Stimulated activated CD8-positive, alpha-beta memory T cell treated with anti-CD3 and anti-CD28 coated beads, Interleukin-4, amount 100 ng/mL, for 1 hour (primary cell): ENCODE results near the gene GAL3ST3.
"Not testable (repeated sequence)": the region's sequence is repeated elsewhere in the genome, so short reads cannot be mapped to it uniquely, and the experiment has no call there.

Experiments
- DNase-seq, 2 donors: peaks; one replicate each; pipeline ENCODE4 v3.0.0-alpha.2; 2020; ENCODE audit warnings: low read depth in 2 of 2, low spot score in 1 of 2

Gene GAL3ST3

DNA sequence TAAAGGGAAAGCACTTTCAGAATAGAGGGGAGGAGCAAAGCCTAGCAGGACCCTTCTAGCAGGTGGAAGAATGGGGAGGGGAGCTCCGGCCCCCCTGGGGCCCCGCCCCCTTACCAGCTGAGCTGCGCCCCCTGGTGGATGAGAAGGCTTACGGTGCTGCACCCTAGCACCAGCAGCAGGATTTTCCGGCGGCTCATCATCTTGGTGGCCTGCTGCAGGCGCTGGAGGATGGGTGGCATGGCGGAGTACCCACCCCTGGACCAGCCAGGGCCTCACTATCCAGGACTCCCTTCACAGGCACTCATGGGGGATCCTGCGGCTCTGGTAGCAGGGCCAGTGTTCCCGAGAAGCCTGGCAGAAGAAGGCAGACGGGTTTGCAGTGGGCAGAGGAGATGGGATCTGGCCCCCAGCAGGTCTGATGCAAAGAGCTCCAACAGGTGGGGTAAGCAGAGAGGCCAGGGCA, 3.8 kb downstream of the GAL3ST3 start:
- peak; percentile 70 to 72 for DNase-seq

DNA sequence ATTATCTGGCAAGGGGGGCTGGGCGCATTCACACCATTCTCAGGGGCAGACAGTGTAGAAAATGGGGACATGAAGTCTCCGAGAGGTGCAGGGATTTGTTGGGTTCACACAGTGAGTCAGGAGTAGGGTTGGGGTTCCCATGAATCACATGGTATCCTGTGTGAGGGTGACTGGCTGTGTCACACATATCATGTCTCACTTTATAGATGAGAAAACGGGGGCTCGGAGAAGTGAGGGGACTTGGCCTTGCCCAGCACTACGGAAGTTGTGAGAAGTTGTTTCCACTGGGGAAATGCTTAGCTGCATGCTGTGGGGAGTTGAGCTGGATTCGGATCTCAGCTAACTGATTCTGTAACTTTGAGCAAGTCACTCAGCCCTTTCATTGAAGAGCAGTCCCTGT, 4.2 kb downstream of the GAL3ST3 start:
- no peak for DNase-seq

DNA sequence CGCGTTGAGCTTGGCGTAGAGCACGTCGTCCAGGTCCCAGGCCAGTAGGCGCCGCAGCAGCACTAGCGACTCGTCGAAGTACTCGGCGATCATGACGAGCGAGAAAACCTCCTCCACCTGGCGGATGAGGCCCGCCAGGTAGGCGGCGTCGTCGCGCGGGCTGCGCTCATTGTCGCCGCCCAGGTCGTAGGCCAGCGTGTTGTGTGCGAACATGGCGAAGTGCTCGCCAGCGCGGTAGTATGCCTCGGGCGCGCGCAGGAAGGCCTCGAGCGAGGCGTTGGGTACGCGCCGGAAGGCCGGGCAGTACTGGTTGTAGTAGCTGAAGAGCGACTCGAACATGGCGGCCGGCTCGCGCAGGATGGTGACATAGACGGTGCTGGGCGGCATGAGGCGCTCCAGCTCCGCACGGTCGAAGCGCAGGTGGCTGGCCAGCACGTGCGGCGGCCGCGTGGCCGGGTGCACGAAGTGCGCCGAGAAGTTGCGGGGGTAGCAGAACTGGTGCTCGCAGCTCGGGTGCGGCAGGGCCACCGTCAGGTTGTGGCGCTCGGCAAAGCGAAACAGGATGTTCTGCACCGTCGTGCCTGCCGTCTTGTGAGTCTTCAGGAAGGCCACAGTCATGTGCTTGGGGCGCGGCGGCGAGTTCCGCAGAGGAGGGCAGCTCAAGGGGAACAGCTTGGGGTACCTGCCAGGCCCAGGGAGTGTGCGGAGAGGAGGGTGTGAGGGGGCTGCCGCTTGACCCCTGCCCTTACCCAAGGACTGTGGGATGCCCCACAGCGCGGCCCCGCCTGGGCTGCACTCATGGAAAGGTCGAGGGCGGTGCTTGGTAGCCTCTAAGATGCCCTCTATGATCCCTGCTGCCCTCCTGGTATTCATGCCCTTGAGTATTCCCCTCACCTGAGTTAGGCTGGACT, 5.7 kb downstream of the GAL3ST3 start:
- no peak for DNase-seq

DNA sequence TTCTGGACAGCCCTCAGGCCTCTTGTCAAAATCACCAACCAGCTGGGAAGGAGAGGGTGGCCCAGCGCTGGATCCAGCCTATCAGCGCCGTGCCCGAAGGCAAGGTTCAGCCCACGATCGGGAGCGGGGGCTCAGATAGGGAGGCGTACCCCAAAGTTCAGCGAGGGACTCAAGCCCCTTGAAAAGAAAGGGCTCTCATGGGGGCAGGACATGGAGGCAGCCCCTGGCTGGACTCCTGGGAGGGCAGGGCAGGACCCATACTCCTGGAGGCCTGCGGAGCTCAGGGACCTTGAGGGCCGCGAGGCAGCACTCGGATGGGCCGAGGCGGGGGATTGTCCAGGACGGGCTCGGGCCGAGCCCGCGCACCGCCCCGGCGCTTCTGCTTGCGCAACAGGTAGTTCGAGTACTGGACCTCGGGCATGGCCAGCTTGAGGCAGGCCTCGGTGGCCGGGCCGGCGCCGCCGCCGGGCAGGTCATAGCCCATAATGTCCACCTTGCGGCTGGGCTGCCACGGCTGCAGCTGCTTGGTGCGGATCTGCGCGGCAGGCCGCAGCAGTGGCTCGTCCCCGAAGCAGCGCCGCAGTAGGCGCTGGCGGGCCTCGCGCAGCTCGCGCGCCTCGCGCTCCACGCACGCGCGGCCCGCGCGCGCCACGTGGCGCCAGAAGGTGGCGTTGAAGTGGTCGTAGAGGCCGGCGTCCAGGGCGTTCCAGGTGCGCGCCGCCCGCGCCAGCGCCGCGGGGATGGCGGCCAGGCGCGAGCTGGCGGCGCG, 6.5 kb downstream of the GAL3ST3 start:
- no peak for DNase-seq

DNA sequence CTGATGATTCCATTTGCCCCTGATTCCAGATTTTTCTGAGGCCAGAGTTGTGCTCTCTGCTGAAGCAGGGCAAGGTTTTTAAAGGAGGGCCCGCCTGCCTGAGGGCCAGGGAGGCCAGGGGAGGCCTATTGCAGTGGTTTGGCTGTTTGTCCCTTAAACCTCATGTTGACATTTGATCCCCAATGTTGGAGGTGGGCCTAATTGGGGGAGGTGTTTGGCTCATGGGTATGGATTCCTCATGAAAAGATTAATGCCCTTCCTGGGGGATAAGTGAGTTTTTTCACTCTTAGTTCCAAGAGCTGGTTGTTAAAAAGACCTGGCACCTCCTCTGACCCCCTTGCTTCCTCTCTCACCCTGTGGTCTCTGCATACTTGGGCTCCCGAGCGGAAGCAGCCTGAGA, 9.2 kb downstream of the GAL3ST3 start:
- DNase-seq: no peak

DNA sequence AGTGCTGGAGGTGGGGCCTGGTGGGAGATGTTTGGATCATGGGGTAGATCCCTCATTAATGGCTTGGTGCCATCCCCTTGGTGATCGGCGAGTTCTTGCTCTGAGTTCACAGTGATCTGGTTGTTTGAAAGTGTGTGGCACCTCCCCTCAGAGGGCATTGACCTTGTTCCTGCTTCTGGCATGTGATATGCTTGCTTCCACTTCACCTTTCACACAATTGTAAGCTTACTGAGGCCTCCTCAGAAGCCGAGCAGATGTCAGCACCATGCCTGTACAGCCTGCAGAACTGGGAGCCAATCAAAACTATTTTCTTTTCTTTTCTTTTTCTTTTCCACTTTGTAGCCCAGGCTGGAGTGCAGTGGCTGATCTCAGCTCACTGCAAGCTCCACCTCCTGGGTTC, 11.6 kb downstream of the GAL3ST3 start:
- DNase-seq: no peak

DNA sequence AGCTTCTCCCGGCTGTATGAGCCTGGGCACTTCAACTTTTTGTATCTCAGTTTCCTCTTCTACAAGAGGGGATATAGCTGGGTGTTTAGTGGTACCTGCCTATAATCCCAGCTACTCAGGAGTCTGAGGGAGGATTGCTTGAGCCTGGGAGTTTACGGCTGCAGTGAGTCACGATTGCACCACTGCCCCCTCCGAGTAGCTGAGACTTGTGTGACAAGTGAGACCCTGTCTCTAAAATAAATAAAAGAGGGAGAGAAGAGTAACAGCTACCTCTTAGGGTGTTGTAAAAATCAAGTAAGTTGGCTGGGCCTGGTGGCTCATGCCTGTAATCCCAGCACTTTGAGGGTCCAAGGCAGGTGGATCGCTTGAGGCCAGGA, 12.6 kb downstream of the GAL3ST3 start:
- DNase-seq: no peak

DNA sequence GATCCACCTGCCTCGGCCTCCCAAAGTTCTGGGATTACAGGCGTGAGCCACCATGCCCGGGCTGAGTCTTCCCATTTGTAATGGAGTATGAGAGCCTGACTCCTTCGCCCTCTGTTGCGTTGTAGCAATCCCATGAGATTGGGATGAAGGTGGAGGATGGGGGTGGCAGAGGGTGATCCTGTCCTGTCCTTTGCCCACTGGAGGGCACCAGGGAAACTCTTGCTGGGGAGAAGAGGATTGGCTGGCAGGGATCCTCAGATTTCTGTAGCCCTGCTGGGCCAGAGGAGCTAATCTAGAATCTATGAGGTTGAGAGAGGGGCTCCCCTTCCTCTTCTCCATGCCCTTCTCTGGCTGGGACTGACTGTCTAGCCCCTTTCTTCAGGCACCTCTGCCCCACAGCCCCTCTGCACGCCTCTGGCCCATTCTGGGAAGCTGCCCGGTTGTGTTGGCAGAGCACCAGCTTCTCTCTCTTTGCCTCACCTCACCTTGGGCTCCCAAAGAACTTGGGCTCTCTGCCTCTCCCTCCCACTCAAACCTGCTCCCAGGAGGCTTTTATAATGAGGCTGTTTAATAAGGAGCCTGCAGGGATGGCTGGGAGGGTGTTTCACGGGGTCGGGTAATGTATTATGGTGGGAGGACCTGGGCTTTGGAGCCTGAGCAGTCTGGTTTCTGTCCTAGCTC, 13.2 kb downstream of the GAL3ST3 start:
- no peak for DNase-seq

DNA sequence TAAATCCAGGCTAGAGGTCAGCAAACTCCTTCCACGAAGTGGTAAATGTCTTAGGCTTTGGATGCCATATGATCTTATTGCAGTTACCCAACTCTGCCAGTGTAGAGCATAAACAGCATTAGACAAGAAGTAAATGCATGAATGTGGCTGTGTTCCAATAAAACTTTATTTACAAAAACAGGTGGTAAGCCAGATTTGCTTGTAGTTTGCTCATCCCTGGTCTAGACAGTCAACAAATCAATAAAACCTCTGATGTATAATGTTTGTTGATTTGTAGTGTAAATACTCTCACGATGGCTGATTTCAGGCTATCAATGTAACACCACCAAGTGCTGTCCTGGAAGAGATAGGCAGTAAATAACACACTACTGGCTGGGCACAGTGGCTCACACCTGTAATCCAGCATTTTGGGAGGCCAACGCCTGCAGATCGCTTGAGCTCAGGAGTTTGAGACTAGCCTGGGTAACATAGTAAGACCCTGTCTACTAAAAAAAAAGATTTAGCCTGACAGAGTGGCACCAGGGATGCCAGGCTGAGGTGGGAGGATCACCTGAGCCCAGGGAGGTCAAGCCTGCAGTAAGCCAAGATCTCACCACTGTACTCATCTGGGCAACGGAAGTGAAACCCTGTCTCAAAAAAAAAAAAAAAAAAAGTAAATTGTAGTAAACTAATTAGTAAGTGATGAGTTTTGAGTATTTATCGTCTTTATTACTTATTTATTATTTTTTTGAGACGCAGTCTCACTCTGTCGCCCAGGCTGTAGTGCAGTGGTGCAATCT, 15.8 kb downstream of the GAL3ST3 start:
- DNase-seq: no peak

DNA sequence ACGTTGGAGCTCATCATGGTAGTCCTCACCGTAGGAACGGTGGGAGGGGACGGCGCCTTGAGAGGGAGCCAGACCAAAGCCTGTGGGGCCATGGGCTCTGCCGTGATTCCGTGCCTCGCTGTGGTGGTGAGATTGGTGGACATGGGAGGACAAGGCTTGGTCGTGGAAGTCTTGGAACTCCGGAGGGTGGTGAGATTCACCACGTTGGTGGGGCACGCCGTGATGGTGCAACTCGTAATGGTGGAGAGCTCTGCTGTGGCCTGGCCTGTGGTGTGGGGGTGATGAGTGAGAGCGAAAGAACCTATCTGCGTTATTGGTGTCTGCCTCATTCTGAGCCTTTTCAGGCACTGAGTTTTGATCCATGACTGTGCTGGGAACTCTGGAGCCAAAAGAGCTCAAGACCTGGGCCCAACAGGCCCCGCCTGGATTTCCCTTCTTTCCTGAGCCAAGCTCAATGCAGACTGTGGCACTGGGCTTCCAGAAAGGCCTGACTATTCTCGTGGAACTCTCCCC, 22.9 kb downstream of the GAL3ST3 start, which contains the start of gene CATSPER1:
Gene CATSPER1 (minus strand): TSS at position 463 of the 513 bp plus-strand sequence. CDS start 100 bp downstream, at position 363.
- DNase-seq: no peak

DNA sequence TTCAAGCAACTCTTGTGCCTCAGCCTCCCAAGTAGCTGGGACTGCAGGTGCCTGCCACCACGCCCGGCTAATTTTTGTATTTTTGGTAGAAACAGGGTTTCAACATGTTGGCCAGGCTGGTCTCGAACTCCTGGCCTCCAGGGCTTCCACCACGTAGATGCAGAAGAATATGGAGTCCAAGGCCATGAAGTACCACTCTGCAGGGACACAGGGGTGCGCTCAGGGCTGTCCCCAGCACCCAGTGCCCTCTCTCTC, 25.8 kb downstream of the GAL3ST3 start:
- DNase-seq: not testable (repeated sequence)

DNA sequence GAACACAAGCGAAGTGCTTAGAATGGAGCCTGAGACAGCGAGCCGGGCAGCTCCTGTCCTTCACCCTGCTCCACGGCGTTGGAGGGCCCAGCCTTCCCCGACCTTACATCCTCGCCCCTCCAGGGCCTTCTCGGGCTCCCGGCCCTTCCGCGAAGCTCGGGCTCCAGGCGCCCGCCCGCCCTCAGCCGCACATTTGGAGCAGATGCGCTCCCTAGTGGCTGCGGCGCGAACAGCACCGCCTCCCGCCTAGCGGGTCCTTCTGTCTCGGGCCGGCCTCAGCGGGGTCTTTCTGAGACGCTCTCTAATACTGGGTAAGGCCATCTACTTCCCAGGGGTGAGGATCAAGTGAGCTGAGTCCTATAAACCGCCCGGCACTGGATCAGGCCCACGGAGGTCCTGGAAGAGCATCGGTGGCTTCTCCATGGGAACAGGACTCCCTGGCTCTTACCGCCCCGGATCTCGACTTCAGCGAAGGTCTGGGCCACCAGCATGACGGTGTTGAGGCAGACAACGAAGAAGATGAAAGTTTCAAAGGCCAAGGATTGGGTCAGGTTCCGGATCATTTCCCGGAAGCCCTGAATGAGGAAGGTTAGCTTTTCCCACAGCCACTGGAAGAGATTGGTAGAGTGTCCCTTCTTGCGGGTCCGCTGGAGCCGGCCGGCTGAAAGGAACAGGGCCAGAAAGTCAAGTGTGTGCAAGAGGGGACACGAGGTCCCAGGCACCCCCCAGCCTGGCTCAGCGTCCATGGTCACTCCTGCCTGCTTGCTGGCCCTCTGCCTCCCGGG, 26.4 kb downstream of the GAL3ST3 start:
- DNase-seq: peak; percentile 46 to 56

DNA sequence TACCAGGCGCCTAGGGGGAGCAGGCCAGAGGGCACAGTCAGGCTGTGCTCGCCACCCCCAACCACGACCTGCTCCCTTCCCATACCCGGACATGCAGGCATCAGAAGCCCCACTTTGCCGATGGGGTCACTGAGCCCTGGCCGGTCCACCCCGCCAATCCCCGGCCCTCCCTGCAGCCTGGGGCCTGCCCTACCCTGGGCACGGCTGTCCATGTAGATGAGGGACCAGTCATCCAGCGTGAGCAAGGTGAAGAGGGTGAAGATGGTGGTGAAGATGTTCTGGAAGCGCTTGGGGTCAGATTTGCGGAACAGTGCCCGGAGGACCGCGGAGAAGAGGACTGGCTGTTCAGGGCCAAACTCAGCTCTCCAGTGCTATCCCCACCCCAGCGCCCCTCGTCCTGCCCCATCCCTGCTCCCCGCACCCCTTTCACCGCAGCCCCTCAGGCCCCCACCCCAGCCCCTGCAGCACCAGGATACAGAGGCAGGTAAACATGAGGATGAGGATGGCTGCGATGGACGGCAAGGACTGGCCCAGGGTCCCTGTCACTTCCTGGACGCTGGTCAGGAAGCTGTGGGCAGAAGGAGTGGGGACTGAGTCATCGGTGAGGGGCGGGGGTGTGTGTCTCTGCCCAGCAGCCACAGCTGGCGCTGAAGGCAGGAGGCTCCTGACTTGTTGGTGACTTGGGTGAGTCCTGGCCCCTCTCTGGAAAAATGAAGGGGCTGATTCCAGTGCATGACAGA, 28.2 kb downstream of the GAL3ST3 start:
- no peak for DNase-seq

DNA sequence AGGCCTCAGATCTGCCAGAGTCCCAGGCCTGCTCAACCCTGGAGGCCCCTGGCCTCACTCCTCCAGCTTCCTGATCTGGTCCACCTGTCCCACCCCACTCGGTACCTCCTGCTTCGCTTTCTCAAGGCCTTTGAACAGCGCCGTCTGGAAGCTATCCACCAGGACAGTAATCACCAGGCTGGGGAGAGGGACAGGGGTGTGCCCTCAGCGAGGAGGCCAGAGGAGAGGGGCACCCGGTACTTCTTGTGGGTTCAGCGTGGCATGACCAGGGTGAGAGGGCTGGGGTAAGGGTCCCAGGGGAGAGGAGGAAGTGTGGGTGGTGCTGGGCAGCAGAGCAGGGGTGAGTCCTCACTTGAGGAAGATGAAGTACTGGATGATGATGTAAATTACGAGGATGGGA, 28.7 kb downstream of the GAL3ST3 start:
- no peak for DNase-seq

DNA sequence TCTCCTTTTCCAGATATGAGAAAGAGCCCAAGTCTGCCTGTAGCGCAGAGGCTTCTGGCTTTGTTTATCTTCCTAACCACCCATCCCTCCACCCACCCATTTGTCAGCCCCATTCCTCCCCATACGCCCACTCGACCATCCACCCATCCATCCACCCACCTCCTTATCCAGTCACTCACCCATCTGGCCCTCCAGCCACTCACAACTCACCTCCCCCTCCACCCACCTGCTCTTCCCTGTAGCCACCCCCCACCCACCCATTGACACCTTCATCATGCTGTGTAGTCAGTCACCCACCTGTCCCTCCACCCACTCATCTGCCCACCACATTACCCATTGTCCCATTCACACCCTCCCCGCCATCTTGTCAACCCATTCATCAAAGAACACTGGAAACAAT, 31.6 kb downstream of the GAL3ST3 start:
- no peak for DNase-seq

DNA sequence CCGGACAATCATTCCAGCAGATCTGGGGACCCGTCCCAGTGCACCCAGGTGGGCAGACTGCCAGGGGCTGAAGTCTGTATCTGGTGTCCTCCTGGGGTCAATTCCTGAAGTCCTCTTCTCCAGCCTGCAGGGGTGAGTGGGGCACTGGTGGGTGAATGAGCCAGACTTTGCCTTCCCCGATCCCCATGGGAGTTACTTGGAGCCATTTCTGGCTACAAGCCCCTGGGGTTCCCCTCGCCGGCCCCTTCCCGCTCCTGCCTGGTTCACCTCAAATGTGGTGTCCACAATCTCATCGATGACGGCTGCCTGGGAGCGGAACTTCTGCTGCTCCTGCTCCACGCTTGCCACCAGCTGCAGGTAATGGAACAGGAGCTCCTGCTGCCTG, 32.2 kb downstream of the GAL3ST3 start:
- DNase-seq: no peak

DNA sequence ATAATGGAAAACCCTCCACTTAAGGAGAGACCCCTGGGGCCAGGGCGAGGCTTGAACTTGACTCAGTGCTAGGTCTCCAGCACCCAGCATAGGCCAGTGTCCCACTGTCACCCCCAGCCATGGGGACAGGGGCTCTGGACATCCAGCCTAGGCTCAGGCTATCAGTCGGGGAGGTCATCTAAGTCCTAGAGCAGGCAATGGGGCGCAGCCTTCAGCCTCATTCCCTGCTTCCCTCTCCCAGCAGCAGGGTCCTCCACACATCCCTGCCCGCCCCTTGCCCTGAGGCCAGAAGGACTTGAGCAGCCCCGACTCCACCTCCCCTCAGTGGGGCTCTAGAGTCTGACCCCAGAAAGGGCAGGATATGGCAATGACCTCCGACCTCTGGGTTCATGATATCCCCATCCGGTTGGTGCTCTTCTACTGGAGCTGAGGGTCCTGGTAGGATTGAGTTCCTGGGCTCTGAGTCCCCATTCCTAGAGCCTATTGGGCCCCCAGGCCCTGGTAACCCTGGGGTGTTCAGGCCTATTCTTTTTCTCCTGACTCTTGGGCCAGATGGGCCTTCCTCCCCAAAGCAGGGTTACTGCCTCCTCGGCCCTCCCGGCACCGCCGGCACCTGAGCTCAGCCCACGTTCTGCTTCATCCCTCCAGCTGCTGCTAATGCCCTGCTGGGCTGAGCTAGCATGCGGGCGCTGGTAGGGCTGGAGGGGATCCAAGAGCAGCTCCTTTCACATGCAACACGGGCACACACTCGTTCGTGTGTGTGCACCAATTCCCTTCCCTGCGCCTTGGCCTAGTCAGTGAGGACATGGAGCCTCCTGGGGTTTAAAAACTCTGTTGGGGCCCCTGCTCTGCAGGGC, 32.8 kb downstream of the GAL3ST3 start:
- no peak for DNase-seq

DNA sequence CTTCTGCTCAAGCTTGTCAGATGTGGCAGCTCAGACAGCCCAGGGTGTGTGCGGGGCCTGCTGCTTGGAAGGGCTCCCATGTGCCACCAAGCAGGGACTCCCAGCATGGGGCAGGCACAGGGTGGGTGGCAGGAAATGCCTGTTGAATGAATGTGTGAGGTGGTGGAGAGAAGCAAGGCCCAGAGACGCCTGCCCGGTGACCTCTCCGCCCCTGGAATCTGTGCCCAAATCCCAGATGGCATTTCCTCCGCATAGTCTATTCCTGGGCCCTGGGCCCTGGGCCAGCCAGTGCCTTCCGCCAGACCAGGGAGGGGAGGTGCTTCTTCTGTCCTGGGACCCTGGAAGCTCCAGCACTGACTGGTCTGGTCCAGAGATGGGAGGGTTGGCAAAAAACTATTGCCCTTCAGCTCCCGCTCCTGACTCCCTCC, 33.5 kb downstream of the GAL3ST3 start:
- DNase-seq: no peak
